Endothelial cell of umbilical vein (primary cell): ENCODE data around the gene C12orf42. TPM values are rescaled to one million over a fixed set of nuclear protein-coding genes. Genes with fewer than 3 reads are reported as not detected.

Source experiments
- BruUV-seq: library from RNA; stranded (reverse); fragments of 400-500 nt; replicated peaks from 2 replicates; lab custom pipeline; 2021; lab: Mats Ljungman, UMichigan
- CTCF ChIA-PET: fragments of 300-600, 350-600 bp; sonication (Branson Sonifier 250); formaldehyde crosslinking; loops from one replicate; lab custom pipeline; 2021; ENCODE audit warnings: antibody characterized with exemption, inconsistent platforms; lab: Charles Lee
- POLR2A ChIA-PET: fragments of 300-600, 350-600 bp; sonication (Branson Sonifier 250); formaldehyde crosslinking; loops from one replicate; lab custom pipeline; 2021; ENCODE audit warnings: antibody characterized with exemption, inconsistent platforms; lab: Charles Lee
- DNase-seq: peaks from one replicate; pipeline ENCODE4 v3.0.0-alpha.2; 2011; ENCODE audit warnings: low read depth, low spot score
- FAIRE-seq: peaks from 2 replicates; lab custom pipeline; 2011; peaks lifted over from hg19 to GRCh38; lab: Jason Lieb, UNC
- H2AFZ ChIP-seq: 2 replicates; pipeline ENCODE4 v1.6.0; 2012; ENCODE audit warnings: low read depth, low read length, control low read depth, inconsistent platforms
- H3K27ac ChIP-seq: 2 replicates; pipeline ENCODE4 v1.5.1; 2011; ENCODE audit warnings: low read depth, mild to moderate bottlenecking, control low read depth, low read length, moderate library complexity; ENCODE audit not compliant: insufficient read depth
- H3K27me3 ChIP-seq, 2 experiments: 2 replicates each; pipeline versions ENCODE4 v1.6.0 to v1.6.1; 2011; ENCODE audit warnings: low read length in 2 of 2, mixed read lengths in 1 of 2; ENCODE audit not compliant: control insufficient read depth in 2 of 2, insufficient read depth in 2 of 2
- H3K36me3 ChIP-seq, 2 experiments: 2 replicates in 1 of 2; 3 replicates in 1 of 2; pipeline ENCODE4 v1.5.1; 2011; ENCODE audit warnings: low read length in 2 of 2, mild to moderate bottlenecking in 1 of 2, moderate library complexity in 1 of 2; ENCODE audit not compliant: control insufficient read depth in 2 of 2, insufficient read depth in 2 of 2; ENCODE audit errors: extremely low read depth in 1 of 2
- H3K4me1 ChIP-seq: 3 replicates; pipeline ENCODE4 v1.5.1; 2011; ENCODE audit warnings: mild to moderate bottlenecking, low read length; ENCODE audit not compliant: control insufficient read depth, insufficient read depth; ENCODE audit errors: extremely low read depth
- H3K4me2 ChIP-seq: 2 replicates; pipeline ENCODE4 v1.6.1; 2011; ENCODE audit warnings: low read length, control low read depth, mixed read lengths; ENCODE audit not compliant: insufficient read depth
- H3K4me3 ChIP-seq, 3 experiments: fragments of 200-600 bp in 1 of 3; sonication (generic), shearing (Covaris generic) in 1 of 3; replicated peaks in 1 of 3; 2 replicates each; pipeline ENCODE4 v1.5.1; 2011 to 2016; ENCODE audit warnings: control low read depth in 3 of 3, low read length in 3 of 3, mild to moderate bottlenecking in 2 of 3, inconsistent platforms in 1 of 3, low read depth in 1 of 3, moderate library complexity in 1 of 3; ENCODE audit not compliant: insufficient read depth in 1 of 3
- H3K79me2 ChIP-seq: 2 replicates; pipeline ENCODE4 v1.6.0; 2012; ENCODE audit warnings: low read length, inconsistent platforms; ENCODE audit not compliant: control insufficient read depth, insufficient read depth
- H3K9ac ChIP-seq: replicated peaks from 2 replicates; pipeline ENCODE3; 2011; ENCODE audit warnings: low read length, control low read depth; ENCODE audit not compliant: insufficient read depth; ENCODE audit errors: extremely low read depth
- H3K9me1 ChIP-seq: replicated peaks from 3 replicates; pipeline ENCODE4 v1.6.0; 2011; ENCODE audit warnings: mild to moderate bottlenecking, low read length; ENCODE audit not compliant: control insufficient read depth, insufficient read depth; ENCODE audit errors: extremely low read depth
- H3K9me3 ChIP-seq: replicated peaks from 2 replicates; pipeline ENCODE4 v1.5.1; 2012; ENCODE audit warnings: low read length, inconsistent platforms; ENCODE audit not compliant: control insufficient read depth, insufficient read depth
- H4K20me1 ChIP-seq: replicated peaks from 2 replicates; pipeline ENCODE3; 2011; ENCODE audit warnings: mild to moderate bottlenecking, low read length; ENCODE audit not compliant: control insufficient read depth, insufficient read depth; ENCODE audit errors: extremely low read depth
- CTCF ChIP-seq, 2 donors: IDR thresholded peaks; 1 replicate in 1 of 2; 2 replicates in 1 of 2; pipeline ENCODE4 v1.5.1; 2011; ENCODE audit warnings: low read length in 2 of 2, mild to moderate bottlenecking in 2 of 2, moderate library complexity in 2 of 2, control low read depth in 1 of 2, inconsistent platforms in 1 of 2, low read depth in 1 of 2; ENCODE audit not compliant: insufficient read depth in 1 of 2; ENCODE audit errors: extremely low read depth in 1 of 2
- EZH2 ChIP-seq: IDR thresholded peaks from 2 replicates; pipeline ENCODE4 v1.6.1; 2012; ENCODE audit warnings: borderline replicate concordance, low read depth, mild to moderate bottlenecking, moderate library complexity, low read length, inconsistent platforms; ENCODE audit not compliant: severe bottlenecking
- FOS ChIP-seq: IDR thresholded peaks from 2 replicates; pipeline ENCODE4 v1.6.1; 2011; ENCODE audit warnings: mild to moderate bottlenecking, low read length, moderate library complexity, borderline replicate concordance; ENCODE audit not compliant: insufficient read depth
- GATA2 ChIP-seq: IDR thresholded peaks from 2 replicates; pipeline ENCODE4 v1.7.0; 2011; ENCODE audit warnings: low read depth, mild to moderate bottlenecking, moderate library complexity, mixed read lengths, low read length; ENCODE audit not compliant: insufficient read length, insufficient read depth
- JUN ChIP-seq: IDR thresholded peaks from 2 replicates; pipeline ENCODE4 v1.6.1; 2011; ENCODE audit warnings: borderline replicate concordance, low read depth; ENCODE audit not compliant: insufficient read length, insufficient read depth
- MAX ChIP-seq: IDR thresholded peaks from 2 replicates; pipeline ENCODE4 v1.6.1; 2011; ENCODE audit not compliant: insufficient read depth, insufficient read length
- MYC ChIP-seq: IDR thresholded peaks from one replicate; pipeline ENCODE4 v1.6.1; 2011; ENCODE audit warnings: mild to moderate bottlenecking, low read depth, low read length
- POLR2A ChIP-seq: IDR thresholded peaks from 2 replicates; pipeline ENCODE4 v1.6.1; 2012; ENCODE audit warnings: low read depth, mild to moderate bottlenecking, control low read depth, low read length
- POLR2AphosphoS5 ChIP-seq: IDR thresholded peaks from 2 replicates; pipeline ENCODE4 v1.6.1; 2012; ENCODE audit warnings: low read depth, mild to moderate bottlenecking, control low read depth, low read length, moderate library complexity; ENCODE audit not compliant: insufficient read depth
- dilution Hi-C: fragments of 300-500 bp; cut with MboI; formaldehyde crosslinking; loops from one replicate; pipeline ENCODE4 v1.15.0; 2019; ENCODE audit warnings: low sequenced_read_pairs; ENCODE audit not compliant: extremely low pct_ligation_motif_present
- intact Hi-C: fragments of 100-400 bp; cut with micrococcal nuclease; formaldehyde crosslinking; loops from one replicate; pipeline ENCODE4 v1.10.0; 2022
- polyA plus RNA-seq, 4 experiments: library from polyadenylated mRNA; depleted of rRNA in 3 of 4; stranded (reverse) in 3 of 4; unstranded in 1 of 4; fragments of >200 nt; gene quantifications; 2 replicates each; pipeline versions ENCODE4 v1.2.1 to v1.2.3, GENCODE V29; 2011 to 2012; ENCODE audit warnings: missing spikeins in 1 of 4
- total RNA-seq: library from RNA; stranded (reverse); gene quantifications from 2 replicates; pipeline ENCODE4 v1.2.3, GENCODE V29; 2021

The C12orf42 gene
- total and polyA plus RNA-seq, 2 donors (not counting 3 experiments of a cell fraction or from before 2014, with no cell fraction given), result not detected

- TF ChIP-seq POLR2AphosphoS5, result no peak
- no peak for TF ChIP-seq FOS
- no peak for TF ChIP-seq GATA2
- no peak for TF ChIP-seq MYC
- TF ChIP-seq CTCF (IDR thresholded peaks at IDR 0.05; ENCODE audit: extremely low read depth in 1 of 2, insufficient read depth in 1 of 2, low read depth in 1 of 2, low read length in 2 of 2), result no peak
- no peak for TF ChIP-seq MAX
- TF ChIP-seq JUN, result no peak
- no peak for TF ChIP-seq POLR2A
- TF ChIP-seq EZH2, result no peak
- BruUV-seq, result no TSS peak
- ChIA-PET POLR2A (no interaction called here), CTCF (no interaction called here)
- dilution Hi-C loops (no loop called here), intact Hi-C loops (no loop called here)
- no peak overlapping the region for H3K9ac ChIP-seq
- no peak overlapping the region for H2AFZ ChIP-seq
- no peaks in the 10 kb centered on the region for H3K4me1 ChIP-seq
- H3K27ac ChIP-seq, result no peak overlapping the region
- H3K4me2 ChIP-seq, result no peak overlapping the region
- DNase-seq (no peak), FAIRE-seq (no peak)
- no peak overlapping the region for H3K4me3 ChIP-seq
- no peaks in the 10 kb centered on the region for H3K27me3 ChIP-seq
- H3K9me1 ChIP-seq, result no peaks in the 10 kb centered on the region
- H4K20me1 ChIP-seq, result no peaks in the 10 kb centered on the region
- H3K9me3 ChIP-seq, result peaks cover 2% of the 10 kb centered on the region
- no peaks in the 10 kb centered on the region for H3K36me3 ChIP-seq
- no peaks in the 10 kb centered on the region for H3K79me2 ChIP-seq
These were observed 178.5 kb downstream of the C12orf42 start for GRCh38 chr12:103317220-103317619.
